Measurements from ENCODE around the gene MIDN. TPM values are rescaled to one million over a fixed set of nuclear protein-coding genes. Genes with fewer than 3 reads are reported as not detected.

MIDN gene
- total RNA-seq, 2 experiments from 2014 or later, result 86.2 to 88.6 TPM

DNA sequence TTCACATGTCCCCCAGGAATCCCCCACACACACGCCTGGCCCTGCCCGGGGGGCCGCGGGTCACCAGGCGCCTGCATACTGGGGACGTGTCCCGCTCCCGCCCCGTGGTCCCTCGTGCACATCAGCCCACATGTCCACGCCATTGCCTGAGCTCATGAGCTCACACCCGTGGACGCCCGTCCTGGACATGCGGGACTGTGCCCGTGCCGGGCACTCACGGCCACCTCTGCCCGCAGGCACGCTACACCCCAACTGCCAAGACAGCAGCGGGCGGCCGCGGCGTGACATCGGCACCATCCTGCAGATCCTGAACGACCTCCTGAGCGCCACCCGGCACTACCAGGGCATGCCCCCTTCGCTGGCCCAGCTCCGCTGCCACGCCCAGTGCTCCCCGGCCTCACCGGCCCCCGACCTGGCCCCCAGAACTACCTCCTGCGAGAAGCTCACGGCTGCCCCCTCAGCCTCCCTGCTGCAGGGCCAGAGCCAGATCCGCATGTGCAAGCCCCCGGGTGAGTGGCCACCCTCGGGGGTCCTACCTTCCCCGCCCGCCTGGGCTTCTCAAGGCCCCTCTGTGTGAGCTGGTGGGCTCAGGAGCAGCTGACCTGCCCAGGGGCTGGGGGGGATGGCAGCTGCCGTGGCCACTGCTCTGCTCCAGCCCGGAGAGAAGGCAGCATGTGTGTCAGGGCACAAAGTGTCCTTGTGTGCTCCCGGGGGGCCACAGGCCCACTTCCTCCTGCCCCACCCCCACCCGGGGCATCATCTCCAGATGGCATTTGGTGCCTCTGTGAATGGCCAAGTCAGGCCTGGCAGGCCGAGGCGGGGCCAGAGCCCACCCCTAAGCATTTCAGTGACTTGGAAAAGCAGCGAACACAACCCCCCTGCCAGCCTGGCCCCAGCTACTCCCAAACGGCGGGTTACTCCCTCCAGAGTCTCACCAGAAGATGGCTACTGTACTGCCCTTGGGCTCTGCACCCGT is 7.1 kb downstream of the MIDN start:
- H3K4me3 Mint-ChIP-seq, result peak overlapping the region; percentile 41
- no peak for DNase-seq
- no peaks in the 10 kb centered on the region for H3K9me3 Mint-ChIP-seq
- H3K36me3 Mint-ChIP-seq (ENCODE audit: low read depth), result peaks cover 62% of the 10 kb centered on the region
- peaks cover 47% of the 10 kb centered on the region for H3K4me1 Mint-ChIP-seq
- no peaks in the 10 kb centered on the region for H3K27me3 Mint-ChIP-seq
- H3K27ac Mint-ChIP-seq, result peak overlapping the region; percentile 56
- ChIA-PET CTCF (interaction anchor here (1.7 to 4.9 kb wide), 2 partner anchors 11 kb away, joined by 8 to 44 read pairs; no protein-coding TSS in a partner anchor), POLR2A (interaction anchor here (7.3 kb wide), 1 partner anchor 12 kb away, joined by 119 read pairs; the partner anchor contains the start of gene CIRBP)

- no peak overlapping the region for H3K4me3 Mint-ChIP-seq
- no peak for DNase-seq
- peaks cover 54% of the 10 kb centered on the region for H3K4me1 Mint-ChIP-seq
- no peaks in the 10 kb centered on the region for H3K9me3 Mint-ChIP-seq
- ChIA-PET POLR2A (interaction anchor here (1.8 to 7.3 kb wide), 2 partner anchors 11 to 13 kb away, joined by 5 to 119 read pairs; partner anchors contain the start of gene CIRBP), CTCF (interaction anchor here (1.7 kb wide), 1 partner anchor 13 kb away, joined by 8 read pairs; no protein-coding TSS in a partner anchor)
- H3K27ac Mint-ChIP-seq, result peak overlapping the region; percentile 75
- H3K36me3 Mint-ChIP-seq (ENCODE audit: low read depth), result peaks cover 61% of the 10 kb centered on the region
- H3K27me3 Mint-ChIP-seq, result no peaks in the 10 kb centered on the region
These were observed 8.5 kb downstream of the MIDN start for GRCh38 chr19:1256646-1257474.

- Mint-ChIP-seq H3K4me1 (peaks cover 58% of the 10 kb centered on the region), H3K9me3 (no peaks in the 10 kb centered on the region), H3K4me3 (peak overlapping the region; percentile 14), H3K27ac (peak overlapping the region; percentile 98), H3K27me3 (no peaks in the 10 kb centered on the region), H3K36me3 (ENCODE audit: low read depth) (peaks cover 56% of the 10 kb centered on the region)
- ChIA-PET CTCF (interaction anchor here (1.1 kb wide), 1 partner anchor 13 kb away, joined by 4 read pairs; no protein-coding TSS in a partner anchor), POLR2A (interaction anchor here (1.8 to 7.3 kb wide), 2 partner anchors 10 to 14 kb away, joined by 5 to 119 read pairs; partner anchors contain the start of gene CIRBP)
- no peak for DNase-seq
These were observed 9.2 kb downstream of the MIDN start for GRCh38 chr19:1257475-1258162.

DNA sequence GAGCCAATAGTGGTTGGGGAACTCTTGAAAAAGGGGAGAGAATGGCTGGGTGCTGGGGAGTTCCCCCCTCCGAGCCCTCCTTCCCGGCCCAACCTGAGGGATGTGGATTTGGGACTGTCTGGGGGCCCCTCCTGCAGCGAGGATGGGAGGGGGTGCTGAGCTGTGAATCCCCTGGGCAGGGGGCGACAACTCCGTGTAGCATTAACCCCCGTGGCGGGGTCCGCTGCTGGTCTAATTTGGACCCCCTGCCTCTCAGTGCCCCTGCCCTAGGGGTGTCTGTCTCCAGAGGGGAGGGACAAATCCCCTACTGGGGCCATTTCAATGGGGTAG is 9.7 kb downstream of the MIDN start:
- peaks cover 61% of the 10 kb centered on the region for H3K4me1 Mint-ChIP-seq
- ChIA-PET CTCF (interaction anchor here (0.6 to 1.1 kb wide), 3 partner anchors 14 to 736 kb away, joined by 3 to 4 read pairs (median 3); no protein-coding TSS in a partner anchor), POLR2A (interaction anchor here (1.8 to 7.3 kb wide), 2 partner anchors 9 to 15 kb away, joined by 5 to 119 read pairs; partner anchors contain the start of gene CIRBP)
- H3K36me3 Mint-ChIP-seq (ENCODE audit: low read depth), result peaks cover 56% of the 10 kb centered on the region
- peak overlapping the region; percentile 98 for H3K27ac Mint-ChIP-seq
- no peak for DNase-seq
- peak overlapping the region; percentile 86 for H3K4me3 Mint-ChIP-seq
- H3K9me3 Mint-ChIP-seq, result no peaks in the 10 kb centered on the region
- no peaks in the 10 kb centered on the region for H3K27me3 Mint-ChIP-seq

DNA sequence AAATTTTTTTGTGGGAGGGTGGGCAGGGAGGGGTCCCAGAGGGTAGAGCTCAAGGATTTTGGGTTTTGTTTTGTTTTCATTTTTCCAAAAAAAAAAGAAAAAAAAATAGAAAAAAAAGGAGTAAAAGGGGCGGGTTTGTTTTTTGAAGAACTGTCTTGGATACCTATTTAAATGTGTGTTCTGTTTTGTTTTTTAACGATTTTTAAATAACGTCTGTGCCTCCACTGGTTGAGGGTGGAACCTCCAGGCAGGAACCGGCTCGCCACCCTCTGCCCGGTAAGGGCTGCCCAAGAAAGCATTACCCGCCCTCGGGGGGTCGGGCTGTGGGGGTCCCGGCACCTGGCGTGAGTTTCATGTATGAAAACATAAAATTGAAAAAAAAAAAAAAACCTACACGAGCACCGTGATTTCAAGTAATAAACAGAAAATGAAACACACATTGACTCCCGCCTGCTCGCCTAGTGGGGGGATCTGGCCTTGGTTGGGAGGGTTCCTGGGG is 10.4 kb downstream of the MIDN start:
- POLR2A ChIA-PET, result interaction anchor here (1.2 to 7.3 kb wide), 4 partner anchors 9 to 192 kb away, joined by 5 to 119 read pairs (median 5); partner anchors contain the start of genes ARHGAP45, CIRBP and FAM174C
- H3K36me3 Mint-ChIP-seq (ENCODE audit: low read depth), result peaks cover 50% of the 10 kb centered on the region
- H3K4me1 Mint-ChIP-seq, result peaks cover 60% of the 10 kb centered on the region
- H3K9me3 Mint-ChIP-seq, result no peaks in the 10 kb centered on the region
- CTCF ChIA-PET, result interaction anchor here (0.6 to 11.2 kb wide), 4 partner anchors 14 to 737 kb away, joined by 3 to 412 read pairs (median 4); no protein-coding TSS in a partner anchor
- no peaks in the 10 kb centered on the region for H3K27me3 Mint-ChIP-seq
- no peak for DNase-seq
- peak overlapping the region; percentile 98 for H3K27ac Mint-ChIP-seq
- peak overlapping the region; percentile 86 for H3K4me3 Mint-ChIP-seq

- Mint-ChIP-seq H3K4me1 (peaks cover 58% of the 10 kb centered on the region), H3K4me3 (peak overlapping the region; percentile 86), H3K27me3 (no peaks in the 10 kb centered on the region), H3K9me3 (no peaks in the 10 kb centered on the region), H3K27ac (peak overlapping the region; percentile 98), H3K36me3 (ENCODE audit: low read depth) (peaks cover 50% of the 10 kb centered on the region)
- CTCF ChIA-PET, result interaction anchor here (0.8 to 11.2 kb wide), 2 partner anchors 14 to 18 kb away, joined by 3 to 412 read pairs; partner anchors contain the start of gene ATP5F1D
- POLR2A ChIA-PET, result interaction anchor here (1.0 to 10.9 kb wide), 6 partner anchors 7 to 192 kb away, joined by 3 to 162 read pairs (median 16); partner anchors contain the start of genes ARHGAP45, CIRBP and FAM174C
- peak; percentile 83 for DNase-seq
These were observed 11.0 kb downstream of the MIDN start for GRCh38 chr19:1259206-1259875.

DNA sequence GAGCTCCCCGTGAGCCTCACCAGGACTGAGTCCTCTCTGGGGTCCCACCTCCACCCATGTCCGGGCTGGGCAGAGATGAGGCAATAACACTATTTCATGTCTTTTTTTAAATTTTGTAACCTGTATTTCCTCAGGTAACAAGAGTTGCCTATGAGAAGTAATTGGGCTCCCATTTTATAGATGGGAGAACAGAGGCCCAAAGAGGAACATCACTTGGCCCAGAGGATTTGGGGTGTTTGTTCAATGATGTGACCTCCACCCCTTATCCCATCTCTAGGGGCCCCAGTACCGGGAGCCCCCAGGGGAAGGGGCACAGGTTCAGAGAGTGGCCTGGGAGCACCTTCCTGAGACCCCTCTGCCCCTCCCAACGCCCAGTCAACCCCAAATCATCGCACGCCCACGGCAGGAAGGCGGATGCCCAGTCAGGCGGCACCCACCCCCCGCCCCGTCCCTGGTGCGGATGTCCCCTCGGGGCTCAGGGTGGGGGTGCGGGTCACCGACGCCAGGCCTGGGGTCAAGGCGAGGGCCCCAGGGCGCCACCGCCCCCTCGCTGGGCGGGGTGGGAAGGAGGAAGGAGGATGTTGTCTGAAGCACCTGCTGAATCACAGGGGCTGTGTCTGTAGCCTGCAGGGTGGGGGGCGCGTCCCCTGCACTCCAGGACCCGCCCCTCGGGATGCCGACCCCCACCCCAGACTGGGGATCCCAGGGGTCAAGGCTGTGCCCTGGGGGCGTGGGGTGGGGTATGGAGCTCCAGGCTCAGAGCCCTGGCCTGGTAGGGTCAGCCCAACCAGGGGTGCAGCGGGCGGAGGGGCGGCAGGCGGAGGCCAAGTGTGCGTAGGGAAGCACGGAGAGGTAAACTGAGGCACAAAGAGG is 11.7 kb downstream of the MIDN start:
- DNase-seq, result peak; percentile 70
- Mint-ChIP-seq H3K36me3 (ENCODE audit: low read depth) (peaks cover 43% of the 10 kb centered on the region), H3K4me1 (peaks cover 55% of the 10 kb centered on the region), H3K9me3 (no peaks in the 10 kb centered on the region), H3K27ac (peak overlapping the region; percentile 98), H3K4me3 (peak overlapping the region; percentile 93), H3K27me3 (no peaks in the 10 kb centered on the region)
- POLR2A ChIA-PET, result interaction anchor here (1.0 to 10.9 kb wide), 9 partner anchors 8 to 193 kb away, joined by 3 to 162 read pairs (median 5); partner anchors contain the start of genes ARHGAP45, CIRBP and FAM174C
- CTCF ChIA-PET, result interaction anchor here (0.8 to 11.2 kb wide), 2 partner anchors 15 to 19 kb away, joined by 3 to 412 read pairs; partner anchors contain the start of gene ATP5F1D

- ChIA-PET POLR2A (interaction anchor here (1.0 to 10.9 kb wide), 7 partner anchors 7 to 47 kb away, joined by 3 to 162 read pairs (median 8); partner anchors contain the start of gene CIRBP), CTCF (interaction anchor here (11.2 kb wide), 1 partner anchor 16 kb away, joined by 412 read pairs; no protein-coding TSS in a partner anchor)
- H3K27me3 Mint-ChIP-seq, result no peaks in the 10 kb centered on the region
These were observed 12.6 kb downstream of the MIDN start for GRCh38 chr19:1260749-1261537.

GRCh38 chr19:1261538-1261797 is 13.1 kb downstream of the MIDN start:
- Mint-ChIP-seq H3K4me1 (peaks cover 58% of the 10 kb centered on the region), H3K9me3 (no peaks in the 10 kb centered on the region), H3K27me3 (no peaks in the 10 kb centered on the region), H3K27ac (peak overlapping the region; percentile 94), H3K36me3 (ENCODE audit: low read depth) (peaks cover 34% of the 10 kb centered on the region), H3K4me3 (peak overlapping the region; percentile 93)
- POLR2A ChIA-PET, result interaction anchor here (1.1 to 10.9 kb wide), 6 partner anchors 6 to 47 kb away, joined by 3 to 162 read pairs (median 18); partner anchors contain the start of gene CIRBP
- CTCF ChIA-PET, result interaction anchor here (11.2 kb wide), 1 partner anchor 17 kb away, joined by 412 read pairs; no protein-coding TSS in a partner anchor
- DNase-seq, result no peak

More at GRCh38 chr19:1260749-1261537, 12.6 kb downstream of the MIDN start:
- Mint-ChIP-seq H3K4me3 (peak overlapping the region; percentile 93), H3K9me3 (no peaks in the 10 kb centered on the region), H3K4me1 (peaks cover 58% of the 10 kb centered on the region), H3K36me3 (ENCODE audit: low read depth) (peaks cover 38% of the 10 kb centered on the region), H3K27ac (peak overlapping the region; percentile 98)
- DNase-seq, result peak; percentile 98
